GM12874 (cell line): ENCODE data around the gene GOLT1B.

Source experiments
- CTCF ChIP-seq: IDR thresholded peaks from 2 replicates; pipeline ENCODE4 v1.5.1; 2011; ENCODE audit warnings: low read depth, mild to moderate bottlenecking, control low read depth, low read length, moderate library complexity; ENCODE audit not compliant: insufficient read depth

Gene GOLT1B

GRCh38 chr12:21566907-21567394 is 65.4 kb downstream of the GOLT1B start:
- TF ChIP-seq CTCF, result no peak
